ENCODE data around the gene MYO16.

MYO16 gene

DNA sequence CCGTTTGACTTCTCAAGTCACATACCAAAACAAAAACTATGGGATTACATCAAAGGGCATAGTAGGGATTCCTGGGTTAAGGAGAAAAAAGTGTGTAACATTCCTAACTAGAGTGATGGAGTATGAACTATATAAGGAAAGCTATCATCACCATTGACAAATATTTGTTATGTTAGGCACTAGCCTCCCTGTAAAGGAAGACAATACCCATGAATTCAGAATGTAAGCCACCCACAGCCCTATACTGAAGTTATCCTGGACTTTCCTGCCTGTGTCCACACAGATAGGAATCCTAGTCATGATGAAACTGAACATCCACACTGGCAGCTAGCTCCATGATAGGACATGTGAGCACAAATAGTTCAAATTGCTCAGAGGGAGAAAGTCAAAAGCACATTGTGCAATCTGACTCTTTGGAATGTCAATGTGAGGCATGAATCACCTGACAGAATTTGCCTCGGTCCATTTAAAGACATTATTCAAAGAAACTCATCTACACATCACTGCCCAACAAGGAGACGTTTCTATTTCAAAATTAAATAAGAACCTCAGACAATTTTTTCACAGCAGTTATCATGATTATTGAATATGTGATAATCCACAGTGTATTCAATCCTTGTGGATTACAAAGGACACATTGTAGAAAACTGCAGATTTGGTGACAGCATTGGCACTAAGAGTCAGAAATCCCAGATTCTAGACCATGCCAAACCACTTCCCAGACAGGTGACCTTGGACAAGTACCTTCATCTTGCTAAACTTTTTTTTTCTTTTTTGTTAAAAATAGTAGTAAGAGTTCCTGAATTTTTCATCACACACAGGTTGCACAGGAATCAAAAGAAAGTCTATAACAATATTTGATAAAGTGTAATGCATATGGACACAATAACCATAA lies 627.7 kb downstream of the MYO16 start:
- peak; percentile 85 for DNase-seq

Data from islet precursor cell (in vitro differentiated cells).